Measurements from ENCODE around the gene PTH2R. TPM values are rescaled to one million over a fixed set of nuclear protein-coding genes. Genes with fewer than 3 reads are reported as not detected.
A peak's percentile ranks its signal among the peaks of the same experiment; 100 is the strongest.

The PTH2R gene
- total and polyA plus RNA-seq, 2 experiments from 2014 or later, result 0.18 to 0.38 TPM

- no peak for TF ChIP-seq STAT1 (IDR thresholded peaks at IDR 0.05; ENCODE audit: unreplicated experiment)
- TF ChIP-seq CTCF (conservative IDR thresholded peaks at IDR 0.05; ENCODE audit: low read depth in 2 of 2), result no peak
- no peak for TF ChIP-seq ZNF114 (CRISPR knock-in tag; IDR thresholded peaks at IDR 0.05)
- TF ChIP-seq ZNF331 (CRISPR knock-in tag; IDR thresholded peaks at IDR 0.05; ENCODE audit: low read depth), result no peak
- no peak for TF ChIP-seq JUNB (IDR thresholded peaks at IDR 0.05; ENCODE audit: unreplicated experiment)
- no peak for TF ChIP-seq CREB1 (CRISPR knock-in tag; IDR thresholded peaks at IDR 0.05; ENCODE audit: low read depth)
Measured at GRCh38 chr2:208466920-208467298, 60.3 kb downstream of the PTH2R start (continued).

- H4K20me1 ChIP-seq (replicated peaks; ENCODE audit: insufficient read depth), result no peaks in the 10 kb centered on the region
- no peak overlapping the region for H2AFZ ChIP-seq
- H3K27ac ChIP-seq (ENCODE audit: low read depth), result no peak overlapping the region
- H3K4me3 Mint-ChIP-seq, result no peak overlapping the region
- peaks cover 11% of the 10 kb centered on the region for H3K36me3 Mint-ChIP-seq (ENCODE audit: low read depth)
- H3K4me1 Mint-ChIP-seq, result no peaks in the 10 kb centered on the region
- no peak overlapping the region for H3K4me2 ChIP-seq
- peaks cover 31% of the 10 kb centered on the region for H3K27me3 ChIP-seq (ENCODE audit: insufficient read depth)
- H3K4me1 ChIP-seq (ENCODE audit: insufficient read depth), result no peaks in the 10 kb centered on the region; the same call in 1 of the 2 replicates
- DNase-seq (ENCODE audit: low spot score) (no peak), ATAC-seq (no peak)
- no peak overlapping the region for H3K4me3 ChIP-seq
- H3K9me3 Mint-ChIP-seq, result peaks cover 30% of the 10 kb centered on the region
- no peaks in the 10 kb centered on the region for H3K27me3 Mint-ChIP-seq (ENCODE audit: insufficient read depth, low read depth, poor library complexity)
- H3K9me2 ChIP-seq (ENCODE audit: insufficient read depth), result no peaks in the 10 kb centered on the region
- H3K27ac Mint-ChIP-seq, result no peak overlapping the region
- no peak for TF ChIP-seq EZH2 (IDR thresholded peaks at IDR 0.05; ENCODE audit: low read depth, unreplicated experiment)
- TF ChIP-seq CREB1 (CRISPR knock-in tag; IDR thresholded peaks at IDR 0.05; ENCODE audit: low read depth), result no peak
- TF ChIP-seq POLR2AphosphoS5 (IDR thresholded peaks at IDR 0.05; ENCODE audit: low read depth), result no peak
- TF ChIP-seq ZNF114 (CRISPR knock-in tag; IDR thresholded peaks at IDR 0.05), result no peak
- H3F3A ChIP-seq (replicated peaks; ENCODE audit: low read depth), result no peaks in the 10 kb centered on the region
- no peaks in the 10 kb centered on the region for H3K79me2 ChIP-seq (replicated peaks; ENCODE audit: insufficient read depth)
- H3K36me3 ChIP-seq (ENCODE audit: insufficient read depth), result 0 out of 2 replicates have a peak, but pooled peaks cover 4% of the 10 kb centered on the region
Measured at GRCh38 chr2:208467564-208467963, 61.0 kb downstream of the PTH2R start.

GRCh38 chr2:208477741-208478140, 71.1 kb downstream of the PTH2R start:
- Mint-ChIP-seq H3K4me1 (no peaks in the 10 kb centered on the region), H3K27ac (no peak overlapping the region), H3K36me3 (ENCODE audit: low read depth) (peaks cover 9% of the 10 kb centered on the region), H3K27me3 (ENCODE audit: insufficient read depth, low read depth, poor library complexity) (peaks cover 2% of the 10 kb centered on the region), H3K4me3 (no peak overlapping the region), H3K9me3 (peaks cover 19% of the 10 kb centered on the region)
- H2AFZ ChIP-seq, result no peak overlapping the region
- TF ChIP-seq POLR2AphosphoS5 (IDR thresholded peaks at IDR 0.05; ENCODE audit: low read depth) (no peak), ZNF114 (CRISPR knock-in tag; IDR thresholded peaks at IDR 0.05) (peak; percentile 96), ZNF331 (CRISPR knock-in tag; IDR thresholded peaks at IDR 0.05; ENCODE audit: low read depth) (peak; percentile 21; the same call in 1 of the 2 replicates), CREB1 (CRISPR knock-in tag; IDR thresholded peaks at IDR 0.05; ENCODE audit: low read depth) (0 out of 2 replicates have a peak, but pooled peaks have one; percentile 11)
- ATAC-seq (no peak), DNase-seq (ENCODE audit: low spot score) (no peak)
- H3K36me3 ChIP-seq (ENCODE audit: insufficient read depth), result no peaks in the 10 kb centered on the region
- no peaks in the 10 kb centered on the region for H3K4me1 ChIP-seq (ENCODE audit: insufficient read depth)
- no peak overlapping the region for H3K4me3 ChIP-seq
- H3K79me2 ChIP-seq (replicated peaks; ENCODE audit: insufficient read depth), result no peaks in the 10 kb centered on the region
- H3F3A ChIP-seq (replicated peaks; ENCODE audit: low read depth), result no peaks in the 10 kb centered on the region
- no peaks in the 10 kb centered on the region for H3K27me3 ChIP-seq (ENCODE audit: insufficient read depth)
- H3K4me2 ChIP-seq, result no peak overlapping the region
- no peaks in the 10 kb centered on the region for H4K20me1 ChIP-seq (replicated peaks; ENCODE audit: insufficient read depth)
- H3K27ac ChIP-seq (ENCODE audit: low read depth), result no peak overlapping the region
- no peaks in the 10 kb centered on the region for H3K9me2 ChIP-seq (ENCODE audit: insufficient read depth)

Measured in GM23338 (cell line).